Stimulated activated naive CD4-positive, alpha-beta T cell (primary cell): ENCODE data around the gene AFG3L2.

Experiments
- DNase-seq, 6 experiments: peaks; one replicate each; lab custom pipeline; 2025; lab: John Stamatoyannopoulos, UW

Gene AFG3L2

DNA sequence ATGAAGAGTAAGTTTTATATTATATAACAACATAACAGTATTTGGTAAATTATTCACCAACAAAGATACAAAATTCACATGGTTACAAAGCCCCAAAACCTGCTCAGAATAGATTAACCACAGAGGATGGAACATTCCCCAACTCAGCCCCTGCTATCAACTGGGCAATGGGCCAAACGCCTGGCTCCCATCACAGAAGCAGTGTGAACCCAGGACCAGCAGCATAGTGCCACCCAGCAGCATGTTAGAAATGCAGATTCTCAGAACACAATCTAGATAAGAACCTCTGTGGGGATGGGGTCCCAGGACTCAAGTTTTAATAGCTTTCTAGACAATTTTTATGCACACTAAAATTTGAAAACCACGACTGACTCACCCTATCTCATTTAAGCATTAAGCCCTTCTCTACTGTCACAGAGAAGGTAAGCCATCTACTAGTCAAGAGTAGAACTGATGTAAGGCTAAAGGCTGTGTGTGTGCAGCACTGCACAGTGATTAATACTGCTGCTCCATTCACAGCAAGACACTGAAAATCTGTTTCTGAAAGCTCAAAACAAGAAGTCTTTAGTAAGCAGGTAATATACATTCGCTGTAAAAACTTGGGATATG lies 15.2 kb downstream of the AFG3L2 start:
- DNase-seq = no peak

DNA sequence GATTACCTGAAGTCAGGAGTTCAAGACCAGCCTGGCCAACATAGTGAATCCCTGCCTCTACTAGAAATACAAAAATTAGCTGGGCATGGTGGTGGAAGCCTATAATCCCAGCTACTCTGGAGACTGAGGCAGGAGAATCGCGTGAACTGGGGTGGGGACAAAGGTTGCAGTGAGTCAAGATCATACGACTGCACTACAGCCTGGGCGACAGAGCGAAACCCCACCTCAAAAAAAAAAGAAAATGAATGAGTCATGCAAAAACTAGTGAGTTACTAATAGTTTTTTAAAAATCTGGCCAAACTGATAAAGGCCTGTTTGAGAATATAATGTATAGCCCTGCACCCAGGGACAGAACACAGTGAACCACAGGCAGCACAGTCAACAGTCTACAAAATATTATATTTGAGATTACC lies 17.5 kb downstream of the AFG3L2 start:
- no peak for DNase-seq

DNA sequence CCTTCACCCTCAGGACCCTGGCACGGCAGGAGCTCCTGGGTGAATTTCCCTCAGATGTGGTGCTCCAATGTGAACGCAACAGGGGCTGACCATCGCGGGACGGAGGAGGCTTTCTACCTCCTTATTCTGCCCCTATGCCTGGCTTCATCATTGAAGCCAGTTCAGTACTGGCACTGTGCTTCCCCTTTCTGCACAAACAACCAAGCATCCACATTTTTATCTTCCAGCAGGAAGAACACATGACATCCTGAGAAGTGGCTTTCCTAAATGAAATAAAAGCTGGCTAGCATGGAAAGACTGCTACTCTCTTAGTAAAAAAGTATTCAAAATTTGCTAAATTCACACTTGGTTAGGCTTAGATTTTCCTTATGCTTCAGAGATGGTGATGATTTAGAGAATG lies 24.8 kb downstream of the AFG3L2 start:
- no peak for DNase-seq

DNA sequence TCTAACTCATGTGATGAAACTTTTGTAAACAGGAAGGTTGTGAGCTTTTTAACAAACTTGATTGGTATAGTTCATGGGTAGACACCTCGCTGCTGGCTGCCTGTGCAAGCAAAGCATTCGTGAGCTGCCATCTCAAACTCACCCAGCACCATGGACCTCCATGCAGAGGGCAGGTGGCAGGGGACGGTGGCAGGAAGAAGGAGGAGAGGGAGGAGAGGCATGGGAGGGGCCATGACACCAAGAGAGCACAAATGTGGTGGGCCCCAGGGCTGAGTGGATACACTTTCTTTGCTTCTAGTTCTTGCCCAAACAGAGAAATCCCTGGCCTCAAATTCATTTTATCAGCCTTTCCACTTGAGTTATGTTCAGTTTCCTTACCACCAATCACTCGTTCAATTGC lies 29.1 kb downstream of the AFG3L2 start:
- DNase-seq = no peak

DNA sequence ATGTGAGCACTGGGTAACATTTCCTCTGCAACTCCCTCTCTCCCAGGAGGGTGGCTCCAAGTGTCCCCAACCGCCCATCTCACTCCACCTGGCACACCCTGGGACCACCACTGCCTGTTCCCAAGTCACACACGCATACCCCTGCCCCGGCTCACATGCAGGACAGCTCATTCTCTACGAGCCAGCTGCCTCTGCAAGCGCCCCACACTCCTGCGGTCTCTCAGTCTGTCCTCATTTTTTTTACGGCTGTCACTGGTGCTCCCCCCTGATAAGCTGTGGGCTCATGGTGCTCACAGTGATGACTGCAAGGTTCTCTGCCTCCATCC lies 30.8 kb downstream of the AFG3L2 start:
- no peak for DNase-seq

DNA sequence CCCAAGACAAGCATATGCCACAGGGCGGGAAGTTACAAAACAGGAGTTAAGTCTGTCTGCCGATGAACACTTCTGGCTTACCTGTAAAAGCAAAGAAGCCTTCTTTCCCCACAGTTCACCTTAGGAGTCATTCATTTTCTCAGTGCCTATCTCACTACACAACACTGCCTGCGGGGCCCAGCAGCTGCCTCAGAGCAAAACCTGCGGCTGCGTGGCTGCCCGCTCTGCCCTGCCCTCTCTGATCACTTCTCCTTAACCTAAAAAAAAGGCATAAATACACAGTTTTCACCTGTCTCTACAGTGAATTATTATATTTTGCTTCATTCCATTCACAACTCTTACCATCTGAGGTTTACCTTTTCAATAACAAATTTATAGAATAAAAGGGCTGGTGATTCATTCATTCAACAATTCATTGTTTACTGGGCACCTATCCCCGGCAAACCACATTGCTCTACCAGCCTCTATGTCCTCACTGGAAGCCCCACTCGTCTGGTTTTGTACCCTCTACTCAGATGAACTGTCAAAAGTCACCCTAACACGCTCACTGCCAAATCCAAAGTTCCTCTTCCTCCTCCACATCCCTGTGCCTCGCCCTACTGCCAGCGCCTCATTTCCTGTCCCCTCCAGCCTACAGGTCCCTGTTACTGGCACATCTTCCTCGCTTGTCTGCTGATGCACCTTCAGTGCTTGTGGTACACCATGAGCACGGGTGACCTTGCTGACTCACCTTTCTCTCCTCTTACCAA lies 31.4 kb downstream of the AFG3L2 start:
- DNase-seq = no peak

DNA sequence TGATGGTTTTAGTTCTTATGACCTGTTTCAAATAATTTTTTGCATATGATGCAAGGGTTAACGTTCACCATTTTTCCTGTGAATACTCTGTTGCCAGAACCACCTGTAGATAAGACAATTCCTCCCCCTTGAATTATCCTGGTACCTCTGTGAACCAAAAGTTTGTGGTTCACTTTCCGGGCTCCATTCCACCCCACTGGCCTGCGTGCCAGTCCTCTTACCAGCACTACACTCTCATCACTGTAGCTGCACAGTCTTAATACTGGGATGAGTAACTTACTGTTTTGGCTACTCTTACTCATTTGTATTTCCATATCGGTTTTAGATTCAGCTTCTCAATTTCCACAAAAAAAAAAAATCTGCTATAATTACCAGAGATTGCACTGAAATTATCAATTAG lies 34.4 kb downstream of the AFG3L2 start:
- DNase-seq = no peak

DNA sequence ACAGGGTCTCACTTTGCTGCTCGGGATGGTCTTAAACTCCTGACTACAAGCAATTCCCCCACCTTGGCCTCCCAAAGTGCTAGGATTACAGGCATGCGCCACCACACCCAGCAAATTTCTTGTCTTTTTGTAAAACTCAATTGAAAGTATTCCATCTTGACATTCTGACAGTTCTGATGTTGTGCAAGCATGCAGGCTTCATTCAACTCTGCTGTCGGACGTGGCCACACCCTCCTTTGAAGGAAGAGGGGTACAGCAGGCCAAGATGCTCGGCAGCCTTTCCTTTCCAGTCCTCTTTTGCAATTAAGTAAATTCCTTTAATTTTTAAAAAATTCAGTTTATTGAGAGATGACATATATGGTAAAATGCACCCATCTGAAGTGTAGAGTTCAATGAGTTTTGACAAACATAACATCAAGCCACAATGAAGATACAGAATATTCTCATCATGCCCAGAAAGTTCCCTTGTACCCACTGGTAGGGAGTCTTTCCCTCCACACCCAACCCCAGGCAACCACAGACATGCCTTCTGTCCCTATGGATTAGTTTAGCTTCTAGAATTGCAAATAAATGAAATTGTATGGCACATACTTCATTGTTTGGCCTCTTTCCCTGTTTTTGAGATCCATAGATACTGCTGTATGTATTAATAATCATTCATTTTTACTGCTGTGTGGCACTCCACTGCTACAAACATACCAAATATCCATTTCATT lies 35.9 kb downstream of the AFG3L2 start:
- no peak for DNase-seq

DNA sequence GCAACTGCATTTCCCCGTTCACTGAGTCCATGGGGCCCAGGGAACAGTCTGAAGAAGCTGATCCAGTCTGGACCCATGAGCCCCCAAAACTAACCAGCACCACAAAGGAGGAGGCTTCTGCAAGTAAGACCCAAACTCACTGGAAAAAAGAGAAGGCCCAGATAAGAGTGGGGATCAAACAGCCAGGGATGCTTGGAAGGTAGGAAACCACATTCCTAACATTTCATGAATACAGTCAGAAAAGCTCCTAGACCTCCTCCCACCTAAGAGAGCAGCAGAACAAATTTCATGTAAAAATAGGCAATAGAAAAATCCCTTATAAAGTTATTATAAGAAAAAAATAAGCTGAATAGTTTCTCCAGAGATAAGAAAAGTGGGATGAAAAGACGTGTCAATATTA lies 38.6 kb downstream of the AFG3L2 start:
- no peak for DNase-seq

DNA sequence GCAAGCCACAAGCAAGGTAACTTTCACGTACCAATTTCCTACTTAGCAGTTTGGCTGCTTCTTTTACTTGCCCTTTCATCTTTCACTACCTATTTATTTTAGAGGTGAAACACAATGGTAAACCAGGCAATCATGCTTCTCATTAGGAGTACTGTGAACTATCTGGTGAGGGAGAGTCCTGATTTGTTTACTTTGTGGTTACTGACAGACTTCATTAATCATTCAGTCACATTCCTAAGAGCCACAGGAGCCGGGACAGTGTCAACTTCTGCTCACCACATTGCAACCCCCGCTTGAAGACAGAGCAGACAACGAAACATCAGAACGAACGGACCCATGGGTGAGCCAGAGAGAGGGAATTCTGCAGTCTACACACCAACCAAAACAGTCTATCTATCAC lies 40.1 kb downstream of the AFG3L2 start:
- DNase-seq = no peak

DNA sequence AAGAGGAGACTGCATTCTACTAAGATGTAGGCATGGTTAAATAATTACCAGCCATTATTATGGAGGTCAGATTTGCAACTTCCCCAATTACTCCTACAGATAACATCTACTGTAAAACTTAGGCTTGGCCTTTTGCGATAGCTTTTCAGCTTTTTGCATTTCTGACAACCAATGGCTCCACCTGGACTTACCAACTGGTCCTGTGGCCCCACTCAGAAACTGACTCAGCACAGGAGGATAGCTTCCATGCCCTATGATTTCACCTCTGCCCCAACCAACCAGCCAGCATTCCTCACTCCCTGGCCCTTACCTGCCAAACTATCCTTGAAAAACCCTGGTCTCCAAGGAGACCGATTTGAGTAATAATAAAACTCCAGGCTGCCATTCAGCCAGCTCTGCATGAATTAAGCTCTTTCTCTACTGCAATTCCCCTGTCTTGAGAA lies 40.8 kb downstream of the AFG3L2 start:
- DNase-seq = no peak

DNA sequence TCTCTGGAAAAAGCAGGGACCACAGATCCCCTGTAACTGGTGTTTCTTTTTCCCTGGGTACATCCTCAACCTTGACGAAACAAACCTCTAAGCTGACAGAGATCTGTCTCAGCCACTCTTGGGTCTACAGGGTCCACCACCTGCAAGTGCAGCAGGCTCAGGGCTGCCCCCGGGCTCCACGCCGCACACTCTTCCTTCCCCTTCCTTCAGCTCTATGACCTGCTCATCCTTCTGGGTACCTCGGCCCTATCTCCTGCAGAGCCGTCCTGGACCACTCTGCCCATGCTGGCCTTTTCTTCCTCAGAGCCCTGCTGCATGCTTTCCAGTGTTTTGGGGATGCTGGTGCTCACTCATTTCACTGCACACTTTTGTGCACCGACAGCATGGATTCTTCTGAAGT lies 41.5 kb downstream of the AFG3L2 start:
- no peak for DNase-seq

DNA sequence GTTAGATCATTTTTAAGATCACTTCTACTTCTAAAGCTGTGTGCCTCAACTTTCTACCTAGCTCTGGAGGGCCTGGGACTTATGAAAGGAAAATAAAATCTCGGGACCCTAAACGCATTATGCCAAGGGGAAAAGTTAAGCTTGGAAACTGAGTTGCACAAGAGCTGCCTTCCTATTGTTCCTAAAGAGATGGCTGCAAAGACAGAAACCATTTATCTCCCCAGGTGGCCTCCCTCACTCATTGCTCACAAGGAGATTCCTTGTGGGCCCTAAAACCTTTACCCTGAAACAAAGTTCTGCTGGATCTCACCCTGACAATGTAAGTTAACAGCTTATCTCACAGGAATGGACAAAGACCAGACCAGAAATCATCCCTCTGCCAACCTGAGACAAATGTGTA lies 42.2 kb downstream of the AFG3L2 start:
- DNase-seq = no peak

DNA sequence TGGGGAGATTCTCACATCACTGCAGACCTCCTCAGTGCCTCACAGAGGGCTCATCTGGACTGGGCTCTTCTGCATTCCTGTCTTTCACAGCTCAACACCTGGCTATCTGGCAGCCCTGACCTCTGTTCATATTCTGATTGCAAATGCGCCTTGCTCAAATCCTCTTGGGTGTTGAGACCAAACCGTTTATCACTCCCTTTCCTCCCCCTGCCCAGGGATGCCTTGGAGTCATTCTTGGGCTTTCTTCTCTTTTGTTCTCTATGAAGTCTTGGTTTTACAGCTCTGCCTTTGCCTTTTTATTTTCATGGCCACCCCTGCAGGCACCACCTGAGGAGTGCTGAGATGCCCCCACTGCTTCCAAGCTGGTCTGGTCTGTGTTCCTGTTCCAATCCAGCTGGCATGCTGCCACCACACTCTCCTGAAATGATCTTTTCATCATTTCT lies 42.6 kb downstream of the AFG3L2 start:
- no peak for DNase-seq

DNA sequence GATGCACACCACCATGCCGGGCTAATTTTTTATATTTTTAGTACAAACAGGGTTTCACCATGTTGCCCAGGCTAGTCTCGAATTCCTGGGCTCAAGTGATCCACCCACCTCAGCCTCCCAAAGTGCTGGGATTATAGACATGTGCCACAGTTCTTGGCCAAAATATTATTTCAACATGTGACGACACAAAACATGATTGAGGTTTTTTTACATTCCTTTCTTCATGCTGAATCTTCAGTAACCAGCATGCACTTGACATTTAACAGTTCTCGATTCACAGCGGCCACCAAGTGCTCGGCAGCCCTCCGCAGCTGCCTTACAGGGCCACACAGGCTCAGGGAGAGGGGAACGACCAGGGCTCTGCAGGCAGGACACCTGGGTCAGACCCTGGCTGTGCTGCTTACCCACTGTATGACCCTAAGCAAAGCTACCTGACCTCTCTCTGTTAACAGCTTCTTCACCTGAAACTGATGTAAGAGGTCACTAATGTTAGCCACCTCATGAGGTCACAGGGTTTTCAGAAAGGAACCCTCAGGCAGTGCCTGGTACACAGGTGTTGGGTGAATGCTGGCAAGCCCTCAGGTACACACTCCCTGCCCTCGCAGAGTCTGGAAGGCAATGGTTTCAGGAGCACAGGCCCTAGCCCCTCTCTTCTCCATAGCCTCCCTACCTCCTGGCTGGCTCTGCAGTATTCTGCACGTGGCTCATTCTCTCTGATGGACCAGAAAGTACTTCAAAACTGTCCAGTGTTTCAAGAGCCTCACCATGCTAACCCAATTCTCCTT lies 43.3 kb downstream of the AFG3L2 start:
- DNase-seq = no peak

DNA sequence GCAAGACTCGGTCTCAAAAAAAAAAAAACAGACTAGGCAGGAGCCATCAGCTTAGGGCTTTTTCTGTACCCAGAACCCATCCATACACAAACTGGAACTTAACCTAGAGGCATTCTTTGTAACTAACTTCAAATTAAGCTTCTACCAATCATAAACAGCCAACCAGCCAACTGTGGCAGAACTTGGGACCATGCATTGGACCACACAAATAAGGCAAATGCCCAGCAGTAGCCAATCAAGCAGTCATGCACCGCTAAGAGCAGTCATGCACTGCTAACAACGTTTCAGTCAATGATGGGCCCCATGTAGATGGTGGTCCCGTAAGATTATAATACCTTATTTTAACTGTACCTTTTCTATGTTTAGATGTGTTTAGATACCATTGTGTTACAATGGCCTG lies 46.3 kb downstream of the AFG3L2 start:
- DNase-seq = no peak

DNA sequence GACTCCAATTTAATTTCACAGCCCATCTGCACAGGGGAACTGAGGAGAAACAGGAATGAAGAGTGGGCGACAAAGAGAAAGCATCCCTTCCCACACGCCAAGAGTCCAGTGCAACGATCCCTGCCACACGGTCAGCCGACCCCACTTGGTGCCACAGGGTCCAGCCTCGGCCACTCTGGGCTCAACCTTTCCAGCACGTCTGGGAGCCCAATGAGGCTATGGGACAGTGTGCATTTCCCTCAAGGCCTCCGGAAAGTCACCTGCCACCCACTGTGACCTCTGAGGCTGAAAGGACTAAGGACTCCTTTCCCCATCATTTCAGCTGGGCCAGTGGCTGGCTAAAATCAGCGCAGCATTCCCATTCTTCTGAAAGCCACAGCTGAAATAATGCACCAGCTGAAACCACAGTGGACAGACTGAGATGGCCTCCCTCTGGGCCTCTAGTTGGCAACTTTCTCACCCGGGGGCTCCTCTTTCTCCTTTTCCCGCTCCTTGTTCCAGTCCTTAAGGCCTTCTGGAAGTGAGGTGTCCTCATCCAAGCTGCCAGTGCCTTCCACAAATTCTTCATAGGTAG lies 47.8 kb downstream of the AFG3L2 start:
- no peak for DNase-seq

DNA sequence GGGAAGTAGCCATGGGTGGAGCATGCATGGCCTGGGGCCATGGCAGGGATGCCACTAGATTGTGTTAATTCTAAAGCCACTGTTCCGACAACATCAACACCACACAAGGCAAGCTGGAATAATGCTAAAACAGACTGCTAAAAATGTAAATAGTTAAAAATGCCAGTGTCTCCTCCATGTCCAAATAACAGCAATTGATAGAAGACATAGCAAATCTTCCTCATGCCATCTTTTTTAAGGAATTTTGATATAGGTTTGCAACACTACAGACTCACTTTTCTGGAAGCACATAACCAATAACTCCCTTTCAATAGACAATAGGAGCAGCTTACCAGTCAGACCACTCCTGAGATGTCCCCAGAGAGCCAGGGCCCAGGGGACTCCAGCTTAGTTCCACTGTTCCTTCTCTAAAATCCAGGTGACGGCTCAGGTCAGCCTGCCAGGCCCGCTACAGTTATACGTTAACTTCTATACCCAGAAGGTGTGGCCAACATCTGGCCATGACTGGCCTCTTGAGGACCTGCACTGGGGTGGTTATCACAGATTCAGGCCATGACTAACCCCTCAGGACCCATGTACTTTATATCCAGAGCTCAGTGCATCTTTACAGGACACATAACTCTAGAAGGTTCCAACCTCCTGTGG lies 48.7 kb downstream of the AFG3L2 start:
- DNase-seq = no peak

DNA sequence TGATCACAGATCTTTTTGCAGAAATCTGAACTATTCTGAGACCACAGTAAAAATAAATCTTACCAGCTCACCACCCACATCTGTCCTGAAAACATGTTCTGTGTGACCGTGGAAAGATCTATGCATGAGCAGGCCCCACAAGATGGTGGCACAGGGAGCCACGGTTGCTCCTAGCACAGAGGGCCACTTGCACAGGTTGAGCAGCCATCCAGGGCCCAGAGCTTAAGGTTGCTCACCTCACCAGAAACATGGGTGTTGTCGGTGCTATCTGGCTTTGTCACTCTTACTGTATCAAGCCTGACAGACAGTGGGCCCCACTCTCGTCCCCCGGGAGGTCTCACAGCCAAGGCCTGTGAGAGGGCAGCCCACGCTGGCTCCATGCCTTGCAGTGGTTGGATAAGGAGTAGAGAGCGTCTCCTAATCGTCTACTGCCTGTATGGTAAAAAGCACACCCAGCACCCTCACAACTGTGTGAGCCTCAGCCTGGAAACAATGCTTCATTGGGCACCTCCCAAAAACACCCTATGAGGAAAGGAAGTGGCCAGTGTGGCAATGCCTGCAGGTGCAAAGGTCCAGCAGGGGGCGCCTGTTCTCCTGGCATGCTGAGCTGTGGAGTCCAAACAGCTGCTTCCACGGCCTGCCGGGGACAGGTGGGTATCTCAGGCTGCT lies 49.4 kb downstream of the AFG3L2 start:
- peak; percentile 3 to 56 (median 40) for DNase-seq

DNA sequence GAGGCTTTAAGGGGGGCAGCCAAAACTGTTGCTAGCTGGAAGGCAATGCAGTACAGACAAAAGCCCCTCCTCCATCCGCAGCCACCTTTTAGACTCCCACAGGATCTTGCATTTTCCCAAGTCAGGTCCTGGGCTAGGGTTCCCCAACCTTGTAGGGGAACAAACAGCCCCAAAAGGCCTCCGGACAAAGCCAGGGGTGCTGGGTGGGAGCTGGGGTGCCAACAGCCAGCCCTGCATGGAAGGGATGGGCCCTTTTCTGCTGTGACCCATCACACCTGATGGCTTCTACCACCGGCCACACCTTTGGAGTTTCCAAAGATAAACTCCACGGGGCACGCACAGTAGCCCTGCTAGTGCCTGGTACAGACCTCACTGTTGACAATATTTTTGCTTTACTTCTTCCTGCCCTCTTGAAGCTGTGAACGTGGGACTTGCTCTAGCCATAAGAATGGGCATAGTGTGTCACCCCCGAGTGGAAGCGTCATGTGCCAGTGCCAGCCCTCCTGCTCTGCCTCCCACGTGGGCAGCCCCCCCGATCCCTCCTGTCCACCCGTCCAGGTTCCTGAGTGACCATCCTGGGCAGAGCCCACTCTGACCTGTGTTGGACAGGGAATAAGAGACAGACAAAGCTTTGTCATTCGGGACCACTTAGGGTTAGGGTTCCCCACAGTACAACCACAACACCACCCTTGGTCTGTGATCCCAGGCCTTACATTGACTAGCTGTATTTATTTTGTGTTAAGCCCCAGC lies 50.1 kb downstream of the AFG3L2 start:
- DNase-seq = no peak
